Left ventricle myocardium inferior (tissue), 1 donor: ENCODE data around the gene GPRIN1. TPM values are rescaled to one million over a fixed set of nuclear protein-coding genes. Genes with fewer than 3 reads are reported as not detected.

Experiments used
- DNase-seq: peaks from one replicate; pipeline ENCODE4 v3.0.0-alpha.2; 2020
- H3K27ac ChIP-seq: fragments of 200-600 bp; replicated peaks from 2 replicates; pipeline ENCODE4 v1.8.0; 2021
- H3K27me3 ChIP-seq: fragments of 200-600 bp; 2 replicates; pipeline ENCODE4 v1.8.0; 2021; ENCODE audit warnings: low read depth
- H3K36me3 ChIP-seq: fragments of 200-600 bp; 2 replicates; pipeline ENCODE4 v1.8.0; 2021
- H3K4me1 ChIP-seq: fragments of 200-600 bp; 2 replicates; pipeline ENCODE4 v1.8.0; 2021
- H3K4me3 ChIP-seq: fragments of 200-600 bp; 2 replicates; pipeline ENCODE4 v1.8.0; 2021; ENCODE audit warnings: mild to moderate bottlenecking, moderate library complexity
- H3K9me3 ChIP-seq: fragments of 200-600 bp; replicated peaks from 2 replicates; pipeline ENCODE4 v1.8.0; 2021
- intact Hi-C: fragments of 100-400 bp; cut with micrococcal nuclease; formaldehyde crosslinking; loops from one replicate; pipeline ENCODE4 v1.11.0; 2022
- microRNA-seq: library from miRNA; unstranded; fragments of <30 nt; microRNA quantifications from one replicate; pipeline ENCODE4 v1.2.0, GENCODE V29; 2020
- total RNA-seq: library from RNA; stranded (reverse); fragmentation: NEBNext Ultra II Directional; extraction: Animal tissue kit (Norgen Biotek cat#: 25700); gene quantifications from one replicate; pipeline ENCODE4 v1.2.1, GENCODE V29; 2021
- TF ChIP-seq, protein P1 (sequence below): fragments of 200-600 bp; IDR thresholded peaks from 2 replicates; pipeline ENCODE4 v1.8.0; 2021; ENCODE audit warnings: antibody characterized with exemption, mild to moderate bottlenecking, borderline replicate concordance
- donor health status: DM: no; HTN: yes; CAD: no; lungs with severe emphysema.

The GPRIN1 gene
- total RNA-seq, 1 donor from 2014 or later = 0.58 TPM

DNA sequence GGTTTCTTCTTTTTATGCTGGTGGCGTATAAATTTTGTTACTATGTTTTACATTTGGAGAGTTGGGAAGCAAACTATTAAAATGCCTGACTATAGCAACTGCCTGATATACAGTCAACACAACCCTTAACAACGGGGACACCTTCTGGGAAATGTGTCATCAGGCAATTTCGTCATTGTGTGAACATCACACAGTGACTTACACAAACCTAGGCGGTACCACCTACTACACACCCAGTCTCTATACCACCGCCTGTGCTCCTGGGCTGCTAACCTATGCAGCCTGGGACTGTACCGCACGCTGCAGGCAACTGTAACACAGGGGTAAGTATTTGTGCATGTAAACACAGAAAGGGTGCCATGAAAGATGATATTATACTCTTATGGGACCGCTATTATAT lies 62.2 kb downstream of the GPRIN1 start:
- Histone ChIP-seq H3K4me1 (peaks cover 31% of the 10 kb centered on the region), H3K27ac (no peak overlapping the region), H3K27me3 (peaks cover 27% of the 10 kb centered on the region), H3K36me3 (no peaks in the 10 kb centered on the region), H3K4me3 (no peak overlapping the region), H3K9me3 (no peaks in the 10 kb centered on the region)
- intact Hi-C loops = no loop called here
- TF ChIP-seq, protein P1, sequence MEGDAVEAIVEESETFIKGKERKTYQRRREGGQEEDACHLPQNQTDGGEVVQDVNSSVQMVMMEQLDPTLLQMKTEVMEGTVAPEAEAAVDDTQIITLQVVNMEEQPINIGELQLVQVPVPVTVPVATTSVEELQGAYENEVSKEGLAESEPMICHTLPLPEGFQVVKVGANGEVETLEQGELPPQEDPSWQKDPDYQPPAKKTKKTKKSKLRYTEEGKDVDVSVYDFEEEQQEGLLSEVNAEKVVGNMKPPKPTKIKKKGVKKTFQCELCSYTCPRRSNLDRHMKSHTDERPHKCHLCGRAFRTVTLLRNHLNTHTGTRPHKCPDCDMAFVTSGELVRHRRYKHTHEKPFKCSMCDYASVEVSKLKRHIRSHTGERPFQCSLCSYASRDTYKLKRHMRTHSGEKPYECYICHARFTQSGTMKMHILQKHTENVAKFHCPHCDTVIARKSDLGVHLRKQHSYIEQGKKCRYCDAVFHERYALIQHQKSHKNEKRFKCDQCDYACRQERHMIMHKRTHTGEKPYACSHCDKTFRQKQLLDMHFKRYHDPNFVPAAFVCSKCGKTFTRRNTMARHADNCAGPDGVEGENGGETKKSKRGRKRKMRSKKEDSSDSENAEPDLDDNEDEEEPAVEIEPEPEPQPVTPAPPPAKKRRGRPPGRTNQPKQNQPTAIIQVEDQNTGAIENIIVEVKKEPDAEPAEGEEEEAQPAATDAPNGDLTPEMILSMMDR = no peak
- DNase-seq = no peak

Small RNA genes lying within 50 kb of the gene (microRNA-seq; reads per million reads assigned to microRNA genes)
- not detected for gene MIR4281

Other genes with a start within 250 kb of the GPRIN1 start
- gene KIAA1191, start 248.4 kb downstream of the GPRIN1 start, total RNA-seq = 91.6 TPM
- 6.0 TPM for gene ARL10, start 244.7 kb downstream of the GPRIN1 start, total RNA-seq
- gene NOP16, start 221.6 kb downstream of the GPRIN1 start, total RNA-seq = 19.1 TPM
- gene HIGD2A, start 221.4 kb downstream of the GPRIN1 start, total RNA-seq = 217 TPM
- 216 TPM for gene CLTB, start 193.6 kb downstream of the GPRIN1 start, total RNA-seq
- 13.0 TPM for gene FAF2, start 161.8 kb downstream of the GPRIN1 start, total RNA-seq
- 28.2 TPM for gene RNF44, start 72.8 kb downstream of the GPRIN1 start, total RNA-seq
- gene CDHR2, start 60.8 kb downstream of the GPRIN1 start, total RNA-seq = 0.33 TPM
- gene SNCB, start 20.4 kb upstream of the GPRIN1 start, total RNA-seq = 0.44 TPM
- not detected for gene EIF4E1B, start 20.5 kb upstream of the GPRIN1 start, total RNA-seq
- 31.0 TPM for gene TSPAN17, start 37.3 kb upstream of the GPRIN1 start, total RNA-seq
- gene UNC5A, start 200.4 kb upstream of the GPRIN1 start, total RNA-seq = not detected